Measurements from ENCODE around the gene SMYD3.

The SMYD3 gene

DNA sequence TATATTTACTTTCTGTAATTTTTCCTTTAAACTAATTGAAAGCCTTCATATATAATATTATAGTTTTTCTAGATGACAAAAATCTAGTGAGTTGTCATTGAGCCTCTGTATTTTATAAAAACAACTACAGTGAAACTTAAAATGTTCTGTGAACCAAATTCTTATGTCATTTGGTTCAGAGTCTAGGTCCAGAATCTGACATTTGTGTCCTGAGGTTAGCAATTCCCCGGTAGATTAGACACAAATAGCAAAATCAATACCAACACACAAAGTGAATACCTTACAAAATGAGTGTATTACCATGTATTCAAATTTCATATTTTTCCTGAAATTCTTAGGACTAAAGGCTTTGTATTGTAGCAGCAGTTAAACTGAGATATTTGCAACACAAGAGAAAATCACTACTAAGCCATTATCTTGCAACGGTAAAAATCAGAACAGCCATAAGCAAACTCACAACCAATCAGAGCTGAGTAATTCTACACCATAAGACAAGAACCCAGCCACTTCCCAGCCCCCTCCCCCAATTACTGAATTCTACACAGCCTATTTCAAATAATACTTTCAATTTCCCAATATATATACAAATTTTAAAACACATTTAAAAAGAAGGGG, 573.5 kb downstream of the SMYD3 start:
- DNase-seq = no peak

DNA sequence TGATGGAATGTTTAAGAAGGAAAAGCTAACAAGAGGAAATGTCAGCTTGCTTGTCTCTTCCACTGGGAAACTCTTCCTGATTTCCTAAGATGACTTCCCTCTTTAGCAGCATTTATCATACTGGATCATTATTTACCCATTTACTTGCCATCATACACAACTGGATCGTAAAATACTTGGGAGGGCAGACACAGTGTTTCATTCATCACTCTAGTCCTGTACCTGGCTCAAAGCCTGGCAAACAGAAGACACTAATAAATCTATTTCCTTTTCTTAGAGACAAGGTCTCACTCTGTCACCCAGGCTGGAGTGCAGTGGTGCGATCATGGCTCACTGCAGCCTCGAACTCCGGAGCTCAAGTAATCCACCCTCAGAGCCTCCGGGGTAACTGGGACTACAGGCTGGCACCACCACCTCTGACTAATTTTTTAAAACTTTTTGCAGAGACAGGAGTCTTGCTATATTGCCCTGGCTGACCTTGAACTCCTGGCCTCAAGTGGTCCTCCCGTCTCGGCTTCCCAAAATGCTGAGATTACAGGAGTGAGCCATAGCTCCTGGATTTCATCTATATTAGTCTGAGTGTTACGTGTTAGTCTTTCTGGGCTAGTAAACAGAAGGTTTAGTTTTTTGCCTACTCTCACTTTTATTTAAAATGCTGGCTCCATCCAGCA, 574.6 kb downstream of the SMYD3 start:
- DNase-seq = no peak

DNA sequence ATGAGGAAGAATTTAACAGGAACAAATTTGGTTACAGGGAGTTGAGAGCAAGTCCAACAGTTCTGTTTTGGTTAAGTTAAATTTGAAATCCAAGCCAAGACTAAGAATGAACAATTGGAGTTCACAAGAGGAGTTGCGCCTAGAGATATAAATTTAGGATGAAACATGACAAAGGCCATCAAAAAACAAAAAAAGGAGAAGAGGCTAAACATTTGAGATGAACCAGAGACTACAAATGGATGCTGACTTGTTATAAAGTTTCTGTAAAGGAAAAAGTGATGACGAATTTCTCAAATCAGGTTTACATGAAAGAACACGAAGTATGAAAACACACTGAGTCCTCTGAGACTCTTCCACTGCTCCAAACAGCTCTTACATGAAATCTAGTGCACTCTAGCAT, 575.6 kb downstream of the SMYD3 start:
- DNase-seq = no peak

DNA sequence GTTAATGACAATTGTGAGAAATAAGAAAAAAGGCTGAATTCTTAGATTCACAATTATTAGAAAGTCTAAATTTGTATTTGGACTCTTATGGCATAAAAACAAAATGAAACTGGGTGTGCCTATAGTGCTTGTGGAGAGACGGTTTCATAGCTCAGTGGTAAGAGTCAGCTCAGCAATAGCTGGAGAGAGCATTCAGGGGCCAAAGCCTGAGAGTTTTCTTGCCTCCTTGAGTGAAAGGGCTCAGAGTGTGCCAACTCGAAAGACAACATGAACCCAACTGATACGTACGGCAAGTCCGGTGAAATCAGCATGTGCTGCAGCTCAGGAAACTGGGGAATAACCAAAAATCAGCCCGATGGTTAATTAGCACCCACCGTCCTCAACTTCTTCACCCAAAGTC, 577.9 kb downstream of the SMYD3 start:
- DNase-seq = no peak

DNA sequence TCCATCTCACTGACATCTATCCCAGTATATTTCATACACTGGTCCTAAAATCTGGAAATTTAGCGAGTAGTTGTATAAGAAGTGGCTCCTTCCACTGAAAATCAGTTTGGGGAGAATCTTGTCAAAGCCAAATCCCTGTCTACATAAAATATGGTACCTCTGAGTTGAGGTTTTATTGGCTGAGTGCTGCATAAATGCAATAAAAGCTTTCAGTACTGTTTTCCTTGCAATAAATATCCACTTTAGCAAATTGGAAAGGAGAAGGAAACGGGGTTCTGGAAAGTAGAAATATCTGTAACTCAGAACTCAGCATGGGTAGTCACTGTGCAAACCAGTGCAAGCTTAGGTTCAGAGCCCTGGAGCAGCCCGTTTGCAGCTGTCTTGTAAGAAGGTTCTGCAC, 580.2 kb downstream of the SMYD3 start:
- no peak for DNase-seq

DNA sequence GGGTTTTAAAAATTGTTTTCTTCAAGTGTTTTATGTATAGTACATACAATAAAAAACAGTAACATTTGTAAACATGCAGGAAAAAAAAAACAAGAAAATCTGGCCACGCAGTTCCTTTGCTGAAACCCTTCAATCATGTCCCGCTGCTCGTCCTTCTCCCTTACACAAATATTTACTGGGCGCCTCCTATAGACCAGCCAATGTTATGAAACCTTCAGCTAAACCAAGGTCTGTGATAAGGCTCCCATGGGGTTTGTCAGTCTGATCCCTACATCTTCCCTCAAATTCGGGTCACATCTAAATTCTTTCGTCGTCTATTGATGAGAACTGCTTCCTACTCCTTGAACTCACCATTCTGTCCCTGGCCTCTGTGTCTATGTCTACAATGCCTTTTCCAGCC, 583.9 kb downstream of the SMYD3 start:
- no peak for DNase-seq

DNA sequence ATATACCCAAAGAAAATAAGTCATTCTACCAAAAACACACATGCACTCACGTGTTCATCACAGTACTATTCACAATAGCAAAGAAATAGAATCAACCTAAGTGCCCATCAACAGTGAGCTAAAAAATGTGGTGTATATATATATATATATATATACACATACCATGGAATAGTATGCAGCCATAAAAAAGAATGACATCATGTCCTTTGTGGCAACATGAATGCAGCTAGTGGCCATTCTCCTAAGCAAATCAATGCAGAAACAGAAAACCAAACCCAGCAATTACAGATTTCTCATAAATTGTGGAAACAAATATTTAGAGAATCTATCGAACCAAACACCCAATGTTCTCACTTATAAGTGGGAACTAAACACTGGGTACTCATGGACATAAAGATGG, 585.7 kb downstream of the SMYD3 start:
- DNase-seq = no peak

DNA sequence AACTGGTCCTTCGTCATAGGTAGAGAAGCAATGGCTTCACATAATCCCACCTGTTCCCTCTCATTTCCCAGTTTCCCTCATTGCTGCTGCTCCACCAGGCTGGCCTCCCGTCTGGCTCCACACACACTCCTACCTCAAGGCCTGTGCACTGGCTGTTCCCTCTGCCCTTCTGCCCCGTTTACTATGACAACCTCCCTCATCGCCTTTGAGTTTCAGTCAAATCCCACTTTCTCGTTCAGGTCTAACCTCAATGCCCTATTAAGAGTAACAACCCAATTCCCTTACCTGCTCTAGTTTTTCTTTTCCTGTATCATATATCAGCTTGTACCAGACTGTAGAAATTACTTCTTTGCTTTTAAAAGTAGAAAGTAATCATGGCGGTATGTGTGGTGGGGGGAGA, 589.7 kb downstream of the SMYD3 start:
- no peak for DNase-seq

DNA sequence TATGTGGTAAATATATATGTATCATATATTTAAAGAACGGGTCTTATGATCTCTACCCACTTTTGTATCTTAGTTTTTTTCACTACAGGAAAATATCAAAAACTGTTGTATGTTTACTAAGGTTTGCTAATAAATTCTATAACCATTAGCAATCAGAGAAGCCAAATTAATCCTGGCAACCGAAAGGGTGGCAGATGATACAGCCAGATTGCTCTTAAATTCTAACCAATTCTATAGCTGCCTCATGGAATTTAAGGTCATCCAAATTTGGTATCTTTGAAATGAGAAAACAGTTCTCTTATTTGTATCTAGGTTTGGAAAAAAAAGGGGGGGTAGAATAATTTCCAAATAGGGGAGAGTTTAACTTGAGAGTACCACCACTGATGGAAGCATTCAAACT, 591.2 kb downstream of the SMYD3 start:
- no peak for DNase-seq

DNA sequence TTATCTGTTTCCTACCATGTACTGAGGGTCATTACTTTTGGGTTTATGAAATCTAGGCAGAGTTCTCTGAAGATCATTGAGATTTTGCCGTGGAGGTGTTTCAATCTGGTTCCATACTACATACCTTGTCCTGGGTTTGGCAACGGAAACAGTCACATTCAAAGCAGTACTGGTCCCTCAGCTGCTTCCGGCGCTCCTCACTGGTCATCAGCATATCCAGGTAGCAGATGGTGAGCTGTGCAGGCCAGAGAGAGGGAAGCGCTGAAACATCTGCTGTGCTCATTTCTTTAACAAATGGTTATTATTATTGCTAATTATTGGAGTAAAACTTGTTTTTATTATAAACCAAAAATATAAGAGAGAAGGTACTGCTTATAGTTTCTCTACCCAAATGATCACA, 591.7 kb downstream of the SMYD3 start:
- no peak for DNase-seq

DNA sequence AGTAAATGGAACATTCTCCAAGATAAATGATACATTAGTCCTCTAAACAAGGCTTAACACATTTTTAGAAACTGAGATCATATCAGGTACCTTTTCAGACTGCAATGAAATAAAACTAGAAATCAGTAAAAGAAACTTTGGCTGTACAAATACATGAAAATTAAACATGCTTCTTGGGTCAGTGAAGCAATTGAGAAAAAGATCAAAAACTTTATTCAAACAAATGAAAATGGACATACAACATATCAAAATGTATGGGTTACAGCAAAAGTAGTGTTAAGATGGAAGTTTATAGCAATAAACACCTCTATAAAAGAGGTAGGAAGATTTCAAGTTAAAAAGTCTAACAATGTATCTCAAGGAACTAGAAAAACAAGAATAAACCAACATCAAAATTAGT, 598.5 kb downstream of the SMYD3 start:
- no peak for DNase-seq

DNA sequence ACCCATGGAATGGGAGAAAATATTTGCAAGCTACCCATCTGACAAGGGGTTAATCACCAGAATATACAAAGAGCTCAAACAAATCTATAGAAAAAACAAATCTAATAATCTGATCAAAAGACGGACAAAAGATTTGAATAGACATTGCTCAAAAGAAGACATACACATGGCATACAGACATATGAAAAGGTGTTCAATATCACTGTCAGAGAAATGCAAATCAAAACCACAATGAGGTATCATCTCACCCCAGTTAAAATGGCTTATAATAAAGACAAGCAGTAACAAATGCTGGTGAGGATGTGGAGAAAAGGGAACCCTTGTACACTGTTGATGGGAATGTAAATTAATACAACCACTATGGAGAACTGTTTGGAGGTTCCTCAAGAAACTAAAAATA, 600.9 kb downstream of the SMYD3 start:
- DNase-seq = no peak

DNA sequence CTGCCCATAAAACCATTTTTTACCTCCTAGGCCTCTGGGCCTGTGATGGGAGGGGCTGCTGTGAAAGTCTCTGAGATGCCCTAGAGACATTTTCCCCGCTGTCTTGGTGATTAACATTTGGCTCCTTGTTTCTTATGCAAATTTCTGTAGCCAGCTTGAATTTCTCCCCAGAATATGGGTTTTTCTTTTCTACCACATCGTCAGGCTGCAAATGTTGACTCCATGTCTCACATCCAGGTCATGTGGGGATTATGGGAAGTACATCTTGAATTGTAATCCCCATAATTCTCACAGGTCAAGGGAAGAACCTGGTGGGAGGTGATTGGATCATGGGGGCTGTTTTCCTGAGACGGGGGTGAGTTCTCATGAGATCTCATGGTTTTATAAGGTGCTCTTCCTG, 603.2 kb downstream of the SMYD3 start:
- no peak for DNase-seq

DNA sequence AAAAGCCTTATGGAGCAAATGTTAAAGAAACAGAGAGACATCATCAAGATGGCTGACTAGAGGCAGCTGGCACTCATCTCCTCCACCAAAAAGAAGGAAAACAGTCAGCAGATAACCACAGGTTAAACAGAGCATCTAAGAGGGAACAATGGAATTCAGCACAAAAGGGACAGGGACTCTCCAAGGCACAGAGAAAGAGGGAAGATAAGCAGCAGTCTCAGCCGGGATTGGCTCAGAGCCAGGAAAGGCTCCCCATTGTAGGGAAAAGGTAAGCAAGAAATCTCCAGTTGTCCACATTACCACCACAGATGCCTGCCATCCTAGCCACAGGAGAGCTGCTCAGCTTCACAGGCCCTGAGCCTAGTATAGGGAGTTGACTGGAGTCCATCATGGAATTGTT, 605.5 kb downstream of the SMYD3 start:
- DNase-seq = no peak

DNA sequence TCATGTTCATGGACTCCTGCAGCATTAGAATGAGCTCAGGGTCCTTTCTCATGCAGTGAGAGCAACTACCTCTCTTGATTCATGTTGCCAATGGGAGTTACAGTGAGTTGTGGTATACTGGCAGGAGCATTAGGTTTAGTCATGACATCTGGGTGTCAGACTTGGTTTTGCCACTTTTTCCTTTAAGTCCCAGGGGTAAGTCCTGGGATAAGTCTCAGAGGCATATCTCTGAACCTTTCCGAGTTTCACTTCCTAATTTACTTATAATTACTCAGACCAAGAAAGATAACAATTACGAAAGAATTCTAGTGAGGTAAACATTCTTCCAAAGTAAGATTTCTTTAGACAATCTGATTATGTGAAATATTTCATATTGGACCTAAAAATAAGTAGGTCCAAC, 606.0 kb downstream of the SMYD3 start:
- no peak for DNase-seq

DNA sequence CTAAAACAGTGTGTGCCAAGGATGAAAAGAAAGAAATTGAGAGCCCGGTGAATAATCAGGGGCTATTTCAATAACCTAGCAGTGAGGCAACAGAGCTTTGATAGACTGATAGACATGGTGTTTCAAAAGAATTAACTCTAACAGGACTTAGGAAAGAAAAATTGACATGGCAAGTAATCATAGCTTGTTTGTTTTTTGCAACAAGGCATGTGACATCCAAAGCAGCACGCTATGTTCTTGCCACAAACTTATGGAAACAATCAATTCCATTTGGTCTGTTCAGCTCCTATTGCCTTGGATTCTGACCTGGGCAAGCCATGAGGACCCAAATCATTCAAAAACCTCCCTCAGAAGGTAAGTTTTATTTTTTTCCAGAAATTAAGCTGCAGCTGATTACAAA, 608.5 kb downstream of the SMYD3 start:
- no peak for DNase-seq

DNA sequence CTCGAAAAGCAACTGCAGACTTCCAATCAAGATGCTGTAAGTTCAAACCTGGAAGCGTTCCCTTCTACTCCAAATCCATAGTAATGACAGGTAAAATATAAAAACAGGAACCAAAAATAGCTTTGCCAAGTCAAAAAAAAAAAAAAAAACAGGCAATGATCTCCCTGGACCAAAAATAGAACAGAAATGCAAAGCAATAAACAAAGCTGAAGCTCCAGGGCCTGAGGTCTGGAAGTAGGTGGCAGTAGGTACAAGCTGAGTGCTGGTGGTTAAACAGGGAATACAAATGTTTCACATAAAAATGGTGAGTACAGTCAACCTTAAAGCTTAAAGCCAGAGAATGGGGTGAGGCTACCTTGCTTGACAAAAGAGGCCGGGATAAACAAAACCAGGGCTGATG, 610.8 kb downstream of the SMYD3 start:
- DNase-seq = no peak

DNA sequence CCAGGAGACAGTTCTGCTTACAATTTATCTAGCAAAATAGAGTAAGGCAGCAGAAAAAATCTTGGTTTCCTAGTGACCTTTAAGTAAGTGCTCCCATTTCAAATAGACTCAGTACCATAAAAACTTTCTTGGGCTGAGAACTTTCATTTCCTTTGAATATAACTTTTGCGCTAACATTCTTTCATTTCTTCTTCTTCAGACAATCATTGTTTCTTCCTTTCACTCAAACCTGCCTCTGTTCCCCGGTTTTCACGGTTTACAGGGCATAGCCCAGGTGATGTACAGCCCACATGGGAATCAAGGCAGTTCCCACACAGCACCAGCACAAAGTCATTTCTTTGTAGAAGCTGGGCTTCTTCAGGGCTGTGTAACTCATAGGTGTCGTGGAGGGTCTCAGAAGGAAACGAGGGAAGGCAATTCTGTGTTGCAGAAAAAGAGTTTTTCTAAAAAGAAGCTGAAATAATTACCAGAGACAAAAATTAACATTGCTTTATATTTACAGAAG, 611.6 kb downstream of the SMYD3 start:
- DNase-seq = no peak

DNA sequence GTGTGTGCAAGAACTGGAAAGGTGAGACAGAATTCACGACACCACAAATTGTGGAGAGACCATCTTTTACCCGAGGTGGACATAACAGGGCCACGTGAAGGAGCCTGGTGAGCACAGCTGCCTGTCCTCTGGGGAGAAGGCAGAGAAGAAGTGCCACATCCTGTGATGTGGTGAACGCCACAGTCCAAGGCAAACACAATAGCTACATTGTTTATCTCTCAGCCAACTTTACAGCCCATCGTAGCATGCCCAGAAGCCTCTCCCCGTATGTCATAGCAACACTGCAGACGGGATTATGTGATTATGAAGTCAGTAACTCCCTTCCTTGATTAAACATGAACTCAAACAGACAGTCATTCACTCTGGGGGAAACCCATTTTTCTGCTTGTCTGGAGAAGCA, 612.2 kb downstream of the SMYD3 start:
- DNase-seq = no peak

DNA sequence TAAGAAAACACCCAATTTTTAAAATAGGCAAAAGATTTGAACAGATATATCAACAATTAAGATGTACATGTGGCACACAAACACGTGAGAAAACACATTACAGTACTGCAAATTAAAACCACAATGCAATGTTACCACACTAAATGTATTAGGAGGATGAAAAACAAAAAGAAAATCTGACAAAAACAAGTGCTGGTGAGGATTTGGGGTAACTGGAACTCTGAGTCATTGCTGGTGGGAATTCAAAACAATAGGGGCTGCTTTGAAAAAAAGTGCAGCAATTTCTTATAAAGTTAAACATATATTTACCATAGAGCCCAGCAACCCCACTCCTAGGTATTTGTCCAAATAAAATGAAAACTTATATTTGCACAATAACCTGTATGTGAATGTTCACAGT, 614.1 kb downstream of the SMYD3 start:
- DNase-seq = no peak

DNA sequence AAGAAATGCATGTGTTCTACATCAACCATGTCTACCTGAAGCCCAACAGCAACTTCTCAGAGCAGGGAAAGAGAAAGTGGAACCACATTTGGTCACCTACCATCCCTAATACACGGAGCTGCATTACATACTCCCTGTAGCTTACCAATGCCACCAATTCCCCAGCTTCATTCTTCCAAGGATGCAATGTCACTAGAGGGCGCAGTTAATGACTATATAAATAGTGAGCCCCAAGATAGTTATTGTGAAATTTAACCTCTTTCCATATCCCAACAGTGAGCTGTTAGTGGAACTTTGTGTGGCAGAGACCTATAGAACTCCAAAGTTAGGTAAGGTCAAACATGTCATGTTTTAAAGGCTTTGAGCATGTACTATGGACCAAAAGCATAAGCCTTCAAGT, 618.3 kb downstream of the SMYD3 start:
- no peak for DNase-seq

DNA sequence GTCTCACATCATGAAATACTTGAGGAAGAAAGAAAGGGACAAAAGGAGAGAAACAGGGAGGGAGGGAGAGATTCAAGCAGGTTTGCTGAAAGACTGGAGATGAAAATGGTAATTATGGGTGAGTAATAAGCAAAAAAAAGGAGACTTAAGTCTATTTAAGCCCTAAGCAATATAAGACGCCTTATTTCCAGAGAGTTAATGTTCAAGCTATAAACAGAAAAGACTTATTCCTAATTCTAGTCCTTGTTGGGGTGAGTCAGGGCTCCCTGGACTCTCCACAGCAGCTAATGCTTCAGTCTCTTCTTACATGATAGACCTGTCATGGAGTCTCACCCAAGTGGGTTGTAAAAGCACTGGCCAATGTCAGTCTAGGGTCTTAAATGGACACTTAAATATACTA, 619.2 kb downstream of the SMYD3 start:
- DNase-seq = no peak

DNA sequence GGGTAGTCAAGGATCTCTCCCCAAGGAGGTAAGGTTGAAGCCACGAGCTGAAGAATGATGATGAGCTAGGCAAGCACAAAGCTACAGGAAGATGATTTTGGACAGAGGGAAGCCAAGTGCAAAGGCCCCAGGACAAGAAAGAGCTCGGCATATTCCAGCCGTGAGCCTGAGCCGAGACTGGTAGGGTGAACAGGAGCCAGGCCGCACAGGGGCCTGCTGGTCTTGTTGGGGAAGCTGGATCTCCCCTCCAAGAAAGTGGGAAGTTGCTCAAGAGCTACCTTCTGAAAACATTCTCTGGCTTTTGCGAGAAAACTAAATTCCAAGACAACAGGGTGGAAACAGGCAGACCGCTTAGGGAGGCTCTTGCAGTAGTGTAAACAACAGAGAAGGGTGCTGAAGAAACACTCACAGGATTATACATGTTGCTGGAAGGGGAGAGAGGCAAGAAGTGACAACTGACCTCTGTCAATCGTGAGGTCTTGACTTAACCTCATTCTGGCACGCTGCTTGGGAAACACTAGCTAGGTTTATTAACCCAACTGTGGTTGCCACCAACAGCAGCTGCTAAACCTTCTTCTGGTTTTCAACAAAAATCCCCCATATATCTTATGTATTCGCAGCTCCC, 625.2 kb downstream of the SMYD3 start:
- DNase-seq = no peak

DNA sequence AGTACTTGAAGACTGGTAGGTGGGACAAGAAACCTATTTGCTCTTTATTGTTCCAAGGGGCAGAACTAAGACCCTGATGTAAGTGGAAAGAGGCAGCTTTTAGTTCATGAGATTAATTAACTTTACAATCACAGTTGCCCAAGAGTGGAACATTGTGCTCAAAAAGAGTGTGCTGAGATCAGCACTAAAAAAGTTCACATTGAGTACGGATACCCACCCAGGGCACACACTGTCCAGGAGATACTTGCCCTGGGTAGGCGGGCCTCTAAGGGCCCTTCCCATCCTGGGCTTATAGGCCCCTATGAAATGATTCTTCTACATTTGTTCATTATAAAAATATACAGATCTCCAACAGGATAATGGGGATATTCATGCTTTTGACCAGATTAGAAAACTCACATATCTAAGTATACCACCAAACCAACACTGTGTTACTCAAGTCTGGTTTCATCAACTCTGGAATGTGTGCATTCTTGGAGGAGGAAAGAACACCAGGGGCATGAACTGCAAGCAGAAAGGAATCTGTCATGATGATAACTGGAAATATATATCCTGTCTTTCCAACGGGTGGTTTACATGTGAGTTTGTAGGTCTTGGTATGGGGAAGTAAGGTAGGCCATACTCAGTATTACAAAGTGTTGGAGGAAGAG, 626.2 kb downstream of the SMYD3 start:
- no peak for DNase-seq

Data from GOT3 (cell line).